H9 (cell line): ENCODE results near the gene PTOV1. TPM values are rescaled to one million over a fixed set of nuclear protein-coding genes. Genes with fewer than 3 reads are reported as not detected.

Experiments
- DNase-seq: peaks from one replicate; pipeline ENCODE4 v3.0.0-alpha.2; 2017
- H2AFZ ChIP-seq: one replicate; pipeline ENCODE4 v1.6.1; 2013; ENCODE audit warnings: mild to moderate bottlenecking, low read length, control low read depth, moderate library complexity
- H2AK5ac ChIP-seq: 2 replicates; pipeline ENCODE4 v1.6.1; 2013; ENCODE audit warnings: low read length, control low read depth, mixed read lengths; ENCODE audit not compliant: insufficient read length
- H2BK120ac ChIP-seq: one replicate; pipeline ENCODE4 v1.6.1; 2013; ENCODE audit warnings: low read depth, mild to moderate bottlenecking, low read length, control low read depth, inconsistent platforms; ENCODE audit not compliant: poor library complexity, severe bottlenecking
- H2BK12ac ChIP-seq: 2 replicates; pipeline ENCODE4 v1.6.1; 2013; ENCODE audit warnings: low read length, control low read depth, mixed read lengths, low read depth; ENCODE audit not compliant: insufficient read length
- H2BK15ac ChIP-seq: 2 replicates; pipeline ENCODE4 v1.6.1; 2013; ENCODE audit warnings: low read depth, low read length, control low read depth
- H2BK20ac ChIP-seq: one replicate; pipeline ENCODE4 v1.6.1; 2013; ENCODE audit warnings: low read depth, mild to moderate bottlenecking, low read length, control low read depth, inconsistent platforms; ENCODE audit not compliant: poor library complexity, severe bottlenecking
- H2BK5ac ChIP-seq: 2 replicates; pipeline ENCODE4 v1.6.1; 2013; ENCODE audit warnings: low read length, control low read depth, mixed read lengths; ENCODE audit not compliant: insufficient read length
- H3K14ac ChIP-seq: 2 replicates; pipeline ENCODE4 v1.6.1; 2013; ENCODE audit warnings: low read length, control low read depth; ENCODE audit not compliant: insufficient read depth
- H3K18ac ChIP-seq: 2 replicates; pipeline ENCODE4 v1.6.1; 2013; ENCODE audit warnings: low read depth, mild to moderate bottlenecking, mixed read lengths, low read length, control low read depth; ENCODE audit not compliant: insufficient read length
- H3K23ac ChIP-seq: 2 replicates; pipeline ENCODE4 v1.6.1; 2013; ENCODE audit warnings: low read length, control low read depth, mixed read lengths, low read depth; ENCODE audit not compliant: insufficient read length
- H3K23me2 ChIP-seq: 2 replicates; pipeline ENCODE4 v1.6.1; 2013; ENCODE audit warnings: low read depth, mild to moderate bottlenecking, mixed read lengths, low read length, control low read depth; ENCODE audit not compliant: insufficient read length, poor library complexity, severe bottlenecking
- H3K27ac ChIP-seq: 2 replicates; pipeline ENCODE4 v1.5.1; 2013; ENCODE audit warnings: low read length, control low read depth, mixed read lengths, low read depth; ENCODE audit not compliant: insufficient read length
- H3K27me3 ChIP-seq: 2 replicates; pipeline ENCODE4 v1.6.1; 2013; ENCODE audit warnings: low read length, control low read depth, inconsistent platforms; ENCODE audit not compliant: insufficient read depth
- H3K4ac ChIP-seq: 2 replicates; pipeline ENCODE4 v1.6.1; 2013; ENCODE audit warnings: low read depth, mild to moderate bottlenecking, control low read depth, inconsistent platforms, low read length, moderate library complexity
- H3K4me1 ChIP-seq: 2 replicates; pipeline ENCODE4 v1.6.1; 2013; ENCODE audit warnings: low read length, control low read depth, inconsistent platforms; ENCODE audit not compliant: insufficient read depth
- H3K4me2 ChIP-seq: 2 replicates; pipeline ENCODE4 v1.6.1; 2013; ENCODE audit warnings: low read length, control low read depth, mixed read lengths; ENCODE audit not compliant: insufficient read length, insufficient read depth
- H3K56ac ChIP-seq: 2 replicates; pipeline ENCODE4 v1.6.1; 2013; ENCODE audit warnings: low read depth, mild to moderate bottlenecking, mixed read lengths, low read length, control low read depth; ENCODE audit not compliant: insufficient read length
- H3K79me1 ChIP-seq: 2 replicates; pipeline ENCODE4 v1.6.1; 2013; ENCODE audit warnings: low read depth, mild to moderate bottlenecking, moderate library complexity, low read length, control low read depth, inconsistent platforms; ENCODE audit not compliant: insufficient read depth, poor library complexity, severe bottlenecking
- H3K79me2 ChIP-seq: 2 replicates; pipeline ENCODE4 v1.6.1; 2013; ENCODE audit warnings: low read length, control low read depth, inconsistent platforms; ENCODE audit not compliant: insufficient read depth
- H3K9ac ChIP-seq: 2 replicates; pipeline ENCODE4 v1.6.1; 2013; ENCODE audit warnings: low read length, control low read depth, mixed read lengths; ENCODE audit not compliant: insufficient read length; ENCODE audit errors: extremely low read depth
- H3K9me3 ChIP-seq: one replicate; pipeline ENCODE4 v1.6.1; 2013; ENCODE audit warnings: low read depth, low read length, inconsistent platforms; ENCODE audit not compliant: control insufficient read depth
- H3T11ph ChIP-seq: one replicate; pipeline ENCODE4 v1.6.1; 2013; ENCODE audit warnings: mild to moderate bottlenecking, low read length, control low read depth, inconsistent platforms
- H4K20me1 ChIP-seq: one replicate; pipeline ENCODE4 v1.6.1; 2013; ENCODE audit not compliant: control insufficient read depth, insufficient read length, insufficient read depth
- H4K5ac ChIP-seq: 2 replicates; pipeline ENCODE4 v1.6.1; 2013; ENCODE audit warnings: low read depth, mild to moderate bottlenecking, mixed read lengths, low read length, control low read depth; ENCODE audit not compliant: insufficient read length
- H4K8ac ChIP-seq: replicated peaks from 2 replicates; pipeline ENCODE4 v1.6.1; 2013; ENCODE audit warnings: low read length, control low read depth, mixed read lengths, low read depth; ENCODE audit not compliant: insufficient read length
- H4K91ac ChIP-seq: 2 replicates; pipeline ENCODE4 v1.6.1; 2013; ENCODE audit warnings: low read depth, mild to moderate bottlenecking, moderate library complexity, mixed read lengths, low read length, control low read depth; ENCODE audit not compliant: insufficient read length
- H3K27ac Mint-ChIP-seq, 3 experiments: 2 replicates in 2 of 3; 3 replicates in 1 of 3; pipeline ENCODE4 v1.8.0; 2020 to 2021; ENCODE audit warnings: mixed read lengths in 3 of 3, mild to moderate bottlenecking in 1 of 3, moderate library complexity in 1 of 3
- H3K27me3 Mint-ChIP-seq: 2 replicates; pipeline ENCODE4 v1.8.0; 2021; ENCODE audit warnings: low read depth, mild to moderate bottlenecking, moderate library complexity, mixed read lengths
- H3K36me3 Mint-ChIP-seq, 3 experiments: 2 replicates in 2 of 3; 3 replicates in 1 of 3; pipeline ENCODE4 v1.8.0; 2020 to 2021; ENCODE audit warnings: low read depth in 3 of 3, mixed read lengths in 3 of 3; ENCODE audit not compliant: insufficient read depth in 1 of 3
- H3K4me1 Mint-ChIP-seq, 2 experiments: 2 replicates each; pipeline ENCODE4 v1.8.0; 2020; ENCODE audit warnings: mixed read lengths in 2 of 2
- H3K4me3 Mint-ChIP-seq, 2 experiments: 2 replicates in 1 of 2; 3 replicates in 1 of 2; pipeline ENCODE4 v1.8.0; 2020 to 2021; ENCODE audit warnings: mild to moderate bottlenecking in 2 of 2, mixed read lengths in 2 of 2, moderate library complexity in 1 of 2
- H3K9me3 Mint-ChIP-seq, 2 experiments: 2 replicates in 1 of 2; 3 replicates in 1 of 2; pipeline ENCODE4 v1.8.0; 2020; ENCODE audit warnings: mild to moderate bottlenecking in 2 of 2, mixed read lengths in 2 of 2, moderate library complexity in 1 of 2
- CTCF ChIP-seq: fragments of 200-600 bp; sonication (generic); conservative IDR thresholded peaks from 3 replicates; pipeline ENCODE4 v1.8.0; 2021; ENCODE audit warnings: antibody characterized with exemption, mild to moderate bottlenecking
- WGBS: extraction: QIAGEN DNeasy Blood & Tissue Kit; methylation state at CpG from one replicate; pipeline ENCODE4 v1.1.7; 2013; ENCODE audit warnings: missing lambda C conversion rate, low lambda C conversion rate, mixed read lengths; ENCODE audit not compliant: insufficient read length; ENCODE audit errors: extremely low coverage; 5-methylcytosine and 5-hydroxymethylcytosine counted together
- total RNA-seq: library from RNA; stranded (reverse); gene quantifications from 2 replicates; pipeline ENCODE4 v1.2.1, GENCODE V29; 2021

Gene PTOV1
- total RNA-seq, 1 experiment from 2014 or later, result 309 TPM

DNA sequence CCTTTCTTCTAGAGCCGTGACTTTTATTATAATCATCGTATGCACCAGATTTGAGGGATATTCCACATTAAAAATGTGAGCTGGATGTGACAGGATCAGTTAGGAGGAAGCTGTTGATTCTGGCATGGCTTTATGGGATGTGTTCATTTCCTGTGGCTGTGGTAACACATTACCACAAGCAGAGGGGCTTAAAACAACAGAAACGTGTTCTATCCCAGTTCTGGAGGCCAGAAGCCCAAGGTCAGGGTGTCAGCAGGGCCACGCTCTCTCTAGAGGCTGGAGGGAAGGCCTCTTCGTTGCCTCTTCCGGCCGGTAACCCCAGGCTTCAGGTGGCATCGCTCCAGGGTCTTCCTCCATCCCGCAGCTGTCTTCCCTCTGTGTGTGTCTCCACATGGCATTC is 18.4 kb upstream of the PTOV1 start:
- Histone ChIP-seq H4K91ac (no peak overlapping the region), H3K56ac (no peak overlapping the region), H4K20me1 (no peaks in the 10 kb centered on the region), H3K18ac (no peak overlapping the region), H3K27ac (no peak overlapping the region), H3T11ph (no peak overlapping the region), H3K23ac (no peak overlapping the region), H3K79me2 (no peaks in the 10 kb centered on the region), H4K8ac (no peak overlapping the region), H3K9ac (no peak overlapping the region), H4K5ac (no peak overlapping the region), H3K9me3 (no peaks in the 10 kb centered on the region), H3K4ac (no peak overlapping the region), H3K4me2 (no peak overlapping the region), H3K14ac (no peak overlapping the region), H2AFZ (no peak overlapping the region), H3K27me3 (no peaks in the 10 kb centered on the region), H3K79me1 (no peaks in the 10 kb centered on the region), H2BK5ac (no peak overlapping the region), H2BK12ac (no peak overlapping the region), H3K4me1 (no peaks in the 10 kb centered on the region), H2BK20ac (no peak overlapping the region), H2BK120ac (no peak overlapping the region), H3K23me2 (no peaks in the 10 kb centered on the region), H2BK15ac (no peak overlapping the region), H2AK5ac (no peak overlapping the region)
- Mint-ChIP-seq H3K4me3 (no peak overlapping the region; a peak in 1 of 5 replicates), H3K36me3 (peaks cover 24 to 54% (median 46%) of the 10 kb centered on the region in 3 experiments; a peak in 6 of 7 replicates), H3K4me1 (no peaks in the 10 kb centered on the region), H3K27me3 (no peaks in the 10 kb centered on the region), H3K9me3 (no peaks in the 10 kb centered on the region), H3K27ac (no peak overlapping the region)
- no peak for TF ChIP-seq CTCF
- no peak for DNase-seq
- WGBS, result no CpG with 5 or more reads among the region's 9 CpGs
